NCI-H526 treated with DMSO at 0.1 percent for 48 hours (cell line): ENCODE measurements around the gene CHD2.
"Not testable (repeated sequence)": the region's sequence is repeated elsewhere in the genome, so short reads cannot be mapped to it uniquely, and the experiment has no call there.

Experiments
- DNase-seq: peaks from one replicate; lab custom pipeline; 2025; lab: John Stamatoyannopoulos, UW

Gene CHD2

DNA sequence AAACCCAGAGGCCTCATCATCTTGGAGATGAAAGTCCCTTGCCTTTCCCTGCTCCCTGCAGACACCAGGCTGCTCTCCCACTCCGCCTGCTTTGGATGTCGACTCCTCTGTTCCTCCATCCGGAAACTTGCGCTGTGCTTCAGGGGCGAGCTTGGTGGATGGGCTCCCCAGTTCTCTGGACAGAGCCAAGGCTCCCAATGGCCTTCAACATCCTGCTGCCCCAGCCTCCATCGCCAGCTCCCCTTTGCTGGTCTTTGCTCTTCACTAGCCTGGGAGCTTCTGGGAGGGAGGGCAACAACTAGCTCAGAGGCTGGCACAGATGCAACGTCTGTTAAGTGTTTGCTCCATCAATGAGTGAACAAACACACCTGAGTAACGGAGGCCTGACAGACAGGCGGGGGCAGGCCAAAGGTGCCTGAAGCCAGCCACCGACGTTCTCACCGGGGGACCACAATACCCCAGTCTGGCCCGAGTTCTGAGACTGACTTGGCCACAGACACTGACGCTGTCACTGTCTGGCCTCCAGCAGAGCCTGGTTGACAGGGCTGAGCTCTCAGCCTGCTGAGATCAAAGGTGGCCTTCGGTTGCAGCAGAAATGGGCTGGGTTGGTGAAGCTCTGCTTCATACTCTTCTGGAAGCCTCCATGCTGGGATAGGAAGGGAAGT, 149.9 kb downstream of the CHD2 start:
- no peak for DNase-seq

DNA sequence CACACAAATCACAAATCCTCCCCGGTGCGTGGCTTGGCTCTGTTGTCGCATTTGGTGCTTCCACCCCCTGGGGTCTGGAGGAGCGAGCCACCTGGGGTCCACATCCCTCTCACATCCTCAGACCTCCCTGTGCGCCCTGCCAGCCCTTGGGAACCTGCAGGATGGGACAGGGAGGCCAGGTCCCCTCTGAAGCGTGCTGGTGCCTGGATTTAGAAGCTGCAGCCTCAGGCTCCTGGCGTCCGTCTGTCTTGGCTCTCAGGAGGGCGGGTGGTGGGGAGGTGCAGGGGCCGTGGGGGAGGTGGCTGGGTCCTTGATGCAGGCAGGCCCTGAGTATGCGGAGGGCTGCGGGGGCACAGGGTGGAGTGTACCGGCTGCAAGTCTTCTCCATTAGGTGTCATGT, 150.5 kb downstream of the CHD2 start:
- no peak for DNase-seq

DNA sequence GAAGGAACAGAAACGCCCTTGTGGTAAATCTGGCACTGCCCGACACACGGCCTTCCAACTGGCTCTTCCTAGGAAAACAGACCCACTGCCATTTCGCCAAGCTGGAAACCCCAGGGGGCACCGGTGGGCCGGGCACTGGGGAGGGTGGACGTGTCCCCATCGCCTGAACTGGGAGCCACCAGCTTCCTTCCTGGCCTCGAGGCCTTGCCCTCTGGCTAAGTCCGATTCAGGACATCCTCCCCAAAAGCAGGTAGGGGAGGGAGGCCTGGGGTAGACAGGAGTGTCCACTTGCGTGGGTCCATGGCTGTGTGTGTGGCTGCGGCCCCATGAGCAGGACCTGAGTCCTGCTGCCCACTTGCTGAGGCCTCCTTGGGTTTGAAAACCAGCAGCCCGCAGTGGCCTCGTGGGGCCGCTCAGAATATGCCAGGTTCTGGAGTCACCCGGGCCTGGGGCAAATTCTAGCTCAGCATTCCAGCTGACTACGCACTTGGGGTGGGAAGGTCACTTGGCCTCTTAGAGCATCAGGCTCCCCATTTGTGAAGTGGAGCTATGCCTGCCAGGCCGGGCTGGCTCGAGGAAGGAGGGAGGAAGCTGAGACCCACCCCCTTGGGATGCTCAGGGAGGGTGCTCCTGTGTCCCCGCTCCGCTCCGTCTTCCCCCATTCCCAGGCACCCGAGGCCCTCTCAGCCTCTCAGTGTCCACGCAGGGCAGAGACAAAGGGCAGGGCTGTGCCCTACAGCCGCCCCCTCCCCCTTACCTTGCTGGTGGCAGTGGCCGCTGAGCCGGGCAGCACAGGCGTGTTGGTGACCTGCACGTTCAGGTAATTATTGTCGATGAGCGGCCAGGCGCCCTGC, 151.3 kb downstream of the CHD2 start:
- DNase-seq = no peak

GRCh38 chr15:93052090-93052879, 152.2 kb downstream of the CHD2 start:
- no peak for DNase-seq

DNA sequence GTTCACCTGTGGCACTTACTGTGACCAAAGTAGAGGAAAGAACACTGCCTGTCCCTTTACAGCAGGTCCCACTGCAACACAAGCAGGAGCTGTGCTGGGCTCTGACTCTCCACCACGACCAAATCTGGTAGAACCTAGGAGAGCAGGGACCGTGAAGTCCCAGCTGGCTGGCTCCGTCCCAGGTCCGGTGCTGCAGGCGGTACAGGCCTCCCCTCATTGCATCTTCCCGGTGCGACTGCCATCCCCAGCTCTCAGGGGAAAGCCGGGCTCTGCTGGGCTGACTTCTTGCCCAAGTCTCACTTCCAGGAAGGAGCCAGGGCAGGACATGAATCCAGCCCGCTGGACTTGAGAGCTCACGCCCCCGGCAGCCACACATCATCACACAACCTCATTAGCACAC, 155.1 kb downstream of the CHD2 start:
- DNase-seq = no peak

- DNase-seq = no peak
Measured at GRCh38 chr15:93056836-93057235, 156.7 kb downstream of the CHD2 start.

- DNase-seq = no peak
Measured at GRCh38 chr15:93057618-93058017, 157.5 kb downstream of the CHD2 start.

- no peak for DNase-seq
Measured at GRCh38 chr15:93058128-93058527, 158.0 kb downstream of the CHD2 start.

- no peak for DNase-seq
Measured at GRCh38 chr15:93058904-93059427, 158.8 kb downstream of the CHD2 start.

GRCh38 chr15:93059442-93059841, 159.3 kb downstream of the CHD2 start:
- no peak for DNase-seq

DNA sequence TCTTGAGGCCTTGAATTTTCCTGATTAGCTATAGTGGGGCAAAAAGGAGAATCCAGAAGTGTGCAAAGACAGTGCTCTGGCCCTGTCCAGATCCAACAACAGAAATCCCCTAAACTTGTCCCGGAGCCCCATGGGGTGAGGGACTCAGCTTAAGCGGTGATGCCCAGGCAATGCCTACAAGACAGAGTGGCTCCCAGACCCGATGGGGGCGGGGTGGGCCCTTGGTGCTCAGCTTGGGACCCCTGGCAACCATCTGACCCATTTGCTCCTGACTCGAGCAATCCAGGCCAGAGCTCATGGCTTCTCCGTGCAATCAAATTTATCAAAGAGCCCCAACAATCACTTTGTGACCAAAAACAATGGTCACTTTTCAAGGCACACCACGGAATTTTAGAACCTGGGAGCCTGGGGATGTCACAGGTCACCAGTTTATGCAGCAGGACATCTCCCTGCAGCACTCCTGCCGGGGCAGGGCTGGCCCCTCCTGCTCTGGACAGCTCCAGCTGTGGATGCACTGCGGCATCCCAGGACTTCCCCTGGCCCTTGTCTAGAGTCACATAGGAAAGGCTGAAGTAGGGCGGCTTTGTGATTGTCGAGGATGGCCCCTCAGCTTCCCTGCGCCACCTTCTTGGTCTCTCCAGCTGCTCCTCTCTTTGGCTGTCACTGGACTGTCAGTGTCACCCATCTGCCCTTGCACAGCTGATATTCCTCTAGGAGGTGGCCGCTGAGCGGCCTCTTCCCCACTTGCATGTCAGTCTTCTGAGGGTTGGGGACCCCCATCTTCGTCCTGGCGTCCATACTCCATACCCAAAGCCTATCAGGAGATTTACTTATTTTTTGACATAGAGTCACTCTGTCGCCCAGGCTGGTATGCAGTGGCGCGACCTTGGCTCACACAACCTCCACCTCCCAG, 160.5 kb downstream of the CHD2 start:
- DNase-seq = no peak

DNA sequence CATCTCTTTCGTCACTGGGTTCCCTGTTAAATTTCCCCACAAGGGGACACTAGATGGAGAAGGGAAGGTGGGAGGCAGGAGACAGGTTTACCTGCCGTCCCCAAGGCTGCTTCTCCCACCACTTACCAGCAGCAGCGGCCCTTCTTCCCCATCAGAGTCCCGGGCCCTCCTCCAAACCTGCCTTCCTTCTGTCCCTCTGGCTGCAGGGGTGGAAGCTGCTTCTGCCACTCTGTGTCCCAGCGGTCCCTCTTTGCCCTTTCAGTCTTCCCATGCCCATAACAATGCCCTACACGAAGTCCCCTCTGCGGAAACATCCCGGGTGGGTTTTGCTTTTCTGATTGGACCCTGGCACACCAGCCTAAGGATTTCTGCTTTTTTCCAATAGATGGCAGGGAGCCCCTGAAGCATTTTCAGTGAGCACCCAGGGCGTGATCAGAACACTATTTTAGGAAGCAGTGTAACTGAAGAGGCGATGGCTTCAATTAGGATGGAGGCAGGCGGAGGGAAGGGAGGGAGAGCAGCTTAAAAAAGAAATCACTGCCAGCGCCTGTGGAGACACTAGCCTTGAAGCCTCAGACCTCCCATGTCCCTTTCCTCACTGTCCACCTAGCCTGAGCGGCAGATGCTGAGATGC, 162.6 kb downstream of the CHD2 start:
- DNase-seq = not testable (repeated sequence)

DNA sequence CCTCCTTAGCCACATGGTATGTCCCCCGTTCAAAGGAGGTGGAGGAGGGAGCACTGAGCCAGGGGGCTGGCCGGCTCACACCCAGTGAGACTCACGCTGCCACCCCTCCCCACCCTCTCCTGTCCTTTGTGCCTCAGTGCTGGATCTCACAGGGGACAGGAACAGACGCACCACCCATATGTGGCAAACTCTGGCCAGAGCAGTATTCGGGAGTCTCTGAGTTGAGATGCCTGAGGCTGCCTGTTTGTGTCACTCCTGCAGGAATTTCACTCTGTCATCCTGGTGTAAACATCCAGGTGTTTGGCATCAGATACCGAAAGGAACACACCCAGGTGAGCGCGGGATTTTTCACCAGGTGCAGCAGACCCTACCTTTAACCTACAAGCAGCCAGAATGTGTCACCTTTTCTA, 163.1 kb downstream of the CHD2 start:
- no peak for DNase-seq

DNA sequence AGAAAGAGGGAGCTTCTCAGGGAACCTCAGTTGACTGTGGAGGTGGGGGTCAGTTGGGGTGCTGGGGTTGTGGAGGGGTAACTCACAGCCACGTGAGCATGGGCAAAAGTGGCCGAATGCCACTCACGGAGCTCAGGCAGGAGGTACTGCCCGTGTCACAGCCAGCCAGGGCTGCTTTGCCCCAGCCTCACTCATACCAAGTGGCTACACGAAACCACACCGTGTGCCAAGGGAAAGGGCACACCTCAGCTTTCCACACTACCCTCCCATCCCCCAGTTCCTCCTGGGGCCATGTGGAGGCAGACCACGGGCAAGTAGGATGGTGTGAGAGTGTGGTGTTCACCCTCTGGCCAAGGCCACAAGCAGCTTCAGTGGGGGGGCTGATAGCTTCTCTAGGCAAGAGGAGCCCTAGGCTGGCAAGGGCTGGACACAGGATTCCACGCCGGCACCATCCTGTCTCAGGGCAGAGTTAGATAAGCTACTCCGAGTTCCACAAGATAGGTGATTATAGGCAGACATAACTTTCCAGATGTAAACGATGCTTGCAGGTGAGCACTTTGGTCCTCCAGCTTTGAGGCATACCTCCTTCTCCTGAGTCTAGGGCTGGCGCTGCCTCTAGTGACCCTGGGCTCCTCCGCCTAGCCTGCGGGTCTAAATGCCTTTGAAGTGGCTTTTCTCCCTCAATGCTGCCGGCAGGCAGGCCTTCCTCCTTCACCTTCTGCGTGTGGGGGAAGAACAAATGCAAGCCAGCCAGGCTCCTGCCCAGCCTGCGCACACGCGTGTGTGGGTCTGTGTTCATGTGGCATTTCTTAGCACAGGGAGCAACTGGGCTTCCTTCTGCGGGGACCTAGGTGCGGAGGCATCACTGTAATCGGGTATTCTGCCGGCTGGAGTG, 163.9 kb downstream of the CHD2 start:
- DNase-seq = no peak

DNA sequence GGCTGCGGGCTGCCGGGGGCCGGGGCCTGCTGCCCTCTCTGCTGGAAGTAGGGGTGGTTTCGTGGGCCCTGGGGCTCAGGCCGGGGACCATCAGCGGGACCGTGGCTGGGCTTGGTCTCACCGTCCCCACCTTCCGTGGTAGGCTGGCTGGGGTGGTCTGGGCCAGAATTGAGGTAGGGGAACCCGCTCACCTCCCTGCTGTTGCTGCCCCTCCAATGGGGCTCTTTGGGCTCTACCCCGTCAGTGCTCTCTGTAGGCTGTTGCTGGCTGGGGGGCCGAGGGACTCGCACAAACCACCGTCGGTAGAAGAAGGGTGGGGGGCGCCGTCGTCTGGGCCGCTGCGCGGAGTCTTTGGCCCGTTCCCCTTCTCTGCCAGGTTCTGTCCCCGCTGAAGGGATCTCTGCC, 165.5 kb downstream of the CHD2 start:
- DNase-seq = no peak

DNA sequence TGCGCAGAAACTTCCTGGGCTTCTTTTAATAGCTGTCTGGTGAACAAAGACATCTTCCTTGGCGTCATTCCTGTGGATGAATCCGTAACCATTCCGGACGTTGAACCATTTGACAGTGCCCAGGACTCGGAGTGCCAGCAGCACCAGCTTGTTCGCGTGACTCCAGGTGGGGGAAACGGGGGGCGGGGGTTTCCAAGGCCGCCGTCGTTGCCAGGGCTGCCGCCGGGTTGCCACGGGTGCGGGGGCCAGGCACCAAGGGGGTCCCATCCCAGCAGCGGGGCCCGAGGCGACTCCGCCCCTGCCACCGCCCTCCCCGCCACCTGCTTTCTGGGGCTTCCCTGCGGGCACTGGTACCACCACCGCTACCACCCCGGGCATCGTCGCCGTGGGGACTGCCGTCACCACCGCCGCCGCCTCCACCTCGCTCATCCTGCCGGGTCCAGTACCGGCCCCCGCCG, 166.1 kb downstream of the CHD2 start:
- no peak for DNase-seq

DNA sequence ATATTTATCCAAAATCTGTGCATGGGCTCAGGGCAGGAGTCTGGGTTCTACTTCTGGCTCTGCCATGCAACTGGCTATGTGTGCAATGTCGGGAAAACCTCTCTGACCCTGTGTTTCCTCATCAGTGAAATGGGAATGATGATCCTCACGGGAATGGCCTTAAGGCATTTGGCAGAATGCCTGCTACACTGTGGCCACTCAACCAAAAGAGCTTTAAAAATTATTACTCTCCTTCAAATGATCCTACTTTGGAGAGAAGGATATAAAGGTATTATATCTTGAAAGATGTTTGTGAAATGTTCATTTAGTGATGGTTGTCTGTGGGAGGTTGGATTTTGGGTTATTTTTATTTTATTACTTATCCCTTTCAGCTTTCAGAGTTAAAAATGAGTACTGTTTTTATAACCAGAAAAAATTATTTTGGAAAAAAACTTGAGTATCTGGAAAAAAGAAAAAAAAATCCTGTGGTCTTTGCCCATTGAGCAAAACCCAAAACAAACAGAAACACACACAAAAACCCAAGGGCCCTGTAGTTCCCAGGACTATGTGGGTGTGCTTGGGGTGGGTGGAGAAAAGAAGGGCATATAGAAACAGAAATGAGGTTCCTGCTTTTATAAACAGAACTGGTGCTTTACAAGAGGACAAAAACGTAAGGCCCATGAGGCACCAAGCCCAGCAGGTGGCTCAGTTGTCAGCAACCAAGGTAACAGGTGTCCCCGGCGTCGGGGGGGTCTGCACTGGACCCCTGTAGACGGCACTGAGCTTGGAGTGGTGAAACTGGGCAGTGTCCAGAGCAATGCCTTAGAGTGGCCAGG, 166.9 kb downstream of the CHD2 start:
- DNase-seq = no peak

DNA sequence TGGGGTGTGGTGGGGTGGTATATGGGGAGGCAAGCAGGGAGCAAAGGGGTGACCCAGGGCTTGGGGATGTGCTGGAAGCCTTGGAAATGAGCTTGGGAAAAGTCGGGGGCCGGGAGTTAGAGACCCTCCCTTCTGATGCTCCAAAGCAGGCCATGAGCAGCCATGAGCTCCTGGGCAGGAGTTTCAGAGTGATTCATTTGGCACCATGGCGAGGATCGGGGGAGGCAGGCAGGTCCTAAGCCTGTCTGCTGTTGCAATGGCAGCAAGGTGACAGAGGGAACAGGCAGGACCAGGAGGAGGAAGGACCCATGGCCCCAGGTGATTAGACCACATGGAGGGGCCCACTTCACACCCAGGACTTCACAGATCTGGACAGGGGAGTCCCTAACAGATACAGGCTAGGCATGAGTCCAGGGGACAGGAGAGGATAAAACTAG, 167.5 kb downstream of the CHD2 start:
- DNase-seq = no peak
